ENCODE data around the gene DNAAF5. TPM values are rescaled to one million over a fixed set of nuclear protein-coding genes. Genes with fewer than 3 reads are reported as not detected.

Gene DNAAF5
- total and polyA plus RNA-seq, 2 experiments from 2014 or later = 19.0 to 23.5 TPM

DNA sequence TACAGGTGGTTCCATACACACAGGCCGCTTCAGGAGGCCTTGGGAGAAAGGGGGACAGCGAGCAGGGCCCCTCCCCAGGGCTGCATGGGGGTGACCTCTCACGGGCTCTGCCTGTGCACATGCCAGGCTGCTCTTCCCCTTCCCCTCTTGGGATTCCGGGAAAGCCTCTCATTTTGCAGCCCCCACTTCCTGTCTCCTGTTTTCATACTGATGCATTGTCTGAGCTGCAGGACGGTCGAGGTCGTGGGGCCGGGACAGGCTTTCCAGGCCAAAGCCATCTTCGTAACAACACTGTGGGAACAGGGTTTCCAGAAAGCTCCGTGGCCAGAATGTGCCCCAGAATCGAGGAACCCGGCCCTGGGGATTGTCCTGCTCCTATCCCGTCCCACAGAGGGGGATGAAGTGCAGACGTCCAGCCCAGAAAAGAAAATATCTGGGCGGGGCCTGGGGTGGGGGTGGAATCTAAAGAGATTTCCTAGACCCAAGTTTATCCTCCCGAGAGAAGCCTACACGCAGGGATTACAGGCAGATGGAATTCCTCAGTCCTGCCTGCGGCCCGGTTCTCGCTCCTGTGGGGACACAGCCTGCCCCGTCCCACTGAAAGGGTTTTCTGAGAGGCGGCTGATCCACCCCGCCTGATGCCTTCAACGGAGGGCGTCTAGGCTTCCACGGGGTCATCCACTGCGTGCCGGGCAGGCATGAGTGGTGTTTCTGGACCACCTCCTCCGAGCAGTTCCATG is 29.5 kb upstream of the DNAAF5 start:
- 88% methylated on average over 26 of the region's 29 CpGs for WGBS (ENCODE audit: low lambda C conversion rate, missing lambda C conversion rate)
- no peaks in the 10 kb centered on the region for H3K36me3 ChIP-seq (replicated peaks; ENCODE audit: insufficient read depth, low read depth)
- no peaks in the 10 kb centered on the region for H3K9me3 ChIP-seq (ENCODE audit: low read depth)
- H3K4me3 ChIP-seq = no peak overlapping the region
- TF ChIP-seq EZH2 (IDR thresholded peaks at IDR 0.05; ENCODE audit: borderline replicate concordance) (no peak), CTCF (IDR thresholded peaks at IDR 0.05; ENCODE audit: poor library complexity) (no peak), EZH2phosphoT487 (IDR thresholded peaks at IDR 0.05; ENCODE audit: low read depth, severe bottlenecking, unreplicated experiment) (no peak)
- no peaks in the 10 kb centered on the region for H4K20me1 ChIP-seq (ENCODE audit: insufficient read depth, poor library complexity, severe bottlenecking)
- H2AFZ ChIP-seq = no peak overlapping the region
- no peak for DNase-seq (ENCODE audit: low spot score)
- H3K27ac ChIP-seq = no peak overlapping the region
- peaks cover 5% of the 10 kb centered on the region for H3K79me2 ChIP-seq
- H3K4me2 ChIP-seq = no peak overlapping the region
- H3K27me3 ChIP-seq = no peaks in the 10 kb centered on the region
- no peaks in the 10 kb centered on the region for H3K9me2 ChIP-seq (replicated peaks; ENCODE audit: insufficient read depth)
- no peaks in the 10 kb centered on the region for H3K4me1 ChIP-seq (ENCODE audit: insufficient read depth)

DNA sequence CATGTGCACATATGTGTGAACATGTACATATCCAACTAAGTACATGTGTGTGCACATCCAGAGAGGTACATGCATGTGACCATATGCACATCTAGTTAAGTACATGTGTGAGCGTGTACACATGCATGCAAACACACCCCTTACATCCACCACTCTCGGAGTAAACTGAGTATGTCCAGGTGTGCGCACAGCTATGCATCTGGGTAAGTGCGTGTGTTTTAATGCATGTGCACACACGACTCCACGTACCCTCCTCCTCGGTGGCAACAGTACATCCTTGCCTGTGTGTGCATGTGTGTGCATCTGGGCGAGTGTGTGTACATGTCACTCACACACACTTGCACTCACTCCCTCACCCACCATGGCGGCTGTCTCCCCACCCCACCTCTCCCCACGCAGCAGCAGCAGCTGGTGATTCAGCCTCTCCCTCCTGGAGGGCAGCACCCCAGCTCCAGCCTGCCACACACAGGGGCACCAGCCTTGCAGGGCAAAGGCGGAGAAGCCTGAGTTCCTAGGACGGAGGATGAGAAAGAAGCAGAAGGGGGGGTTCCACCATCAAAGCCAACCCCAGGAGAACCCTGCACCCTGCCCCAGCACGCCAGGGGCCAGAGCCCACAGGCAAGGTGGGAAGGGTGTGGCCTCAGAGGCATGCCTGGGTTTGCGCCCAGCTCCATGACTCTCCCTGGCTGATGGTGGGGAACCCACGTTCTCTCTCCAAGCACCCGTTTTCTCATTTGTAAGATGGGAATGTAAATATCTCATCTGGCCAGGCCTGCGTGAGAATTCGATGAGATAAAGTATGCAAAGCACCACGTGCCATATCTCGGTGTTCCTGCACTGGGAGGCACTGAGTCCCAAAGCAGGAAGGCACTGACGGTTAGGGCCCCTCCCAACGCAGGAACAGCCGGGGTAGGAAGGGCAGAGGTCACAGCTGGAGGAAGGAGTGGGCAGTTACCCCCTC is 27.7 kb upstream of the DNAAF5 start:
- Histone ChIP-seq H4K20me1 (ENCODE audit: insufficient read depth, poor library complexity, severe bottlenecking) (no peaks in the 10 kb centered on the region), H3K4me3 (no peak overlapping the region), H3K4me1 (ENCODE audit: insufficient read depth) (no peaks in the 10 kb centered on the region), H3K79me2 (peaks cover 8% of the 10 kb centered on the region), H2AFZ (no peak overlapping the region), H3K27me3 (no peaks in the 10 kb centered on the region), H3K9me2 (replicated peaks; ENCODE audit: insufficient read depth) (no peaks in the 10 kb centered on the region), H3K27ac (no peak overlapping the region), H3K4me2 (no peak overlapping the region), H3K9me3 (ENCODE audit: low read depth) (no peaks in the 10 kb centered on the region), H3K36me3 (replicated peaks; ENCODE audit: insufficient read depth, low read depth) (no peaks in the 10 kb centered on the region)
- TF ChIP-seq CTCF (IDR thresholded peaks at IDR 0.05; ENCODE audit: poor library complexity) = no peak
- no peak for TF ChIP-seq EZH2 (IDR thresholded peaks at IDR 0.05; ENCODE audit: borderline replicate concordance)
- TF ChIP-seq EZH2phosphoT487 (IDR thresholded peaks at IDR 0.05; ENCODE audit: low read depth, severe bottlenecking, unreplicated experiment) = no peak
- peak; percentile 1 for DNase-seq (ENCODE audit: low spot score)
- 93% methylated on average over 23 of the region's 23 CpGs for WGBS (ENCODE audit: low lambda C conversion rate, missing lambda C conversion rate)

- H3K4me3 ChIP-seq = no peak overlapping the region
- H3K36me3 ChIP-seq (replicated peaks; ENCODE audit: insufficient read depth, low read depth) = no peaks in the 10 kb centered on the region
- TF ChIP-seq CTCF (IDR thresholded peaks at IDR 0.05; ENCODE audit: poor library complexity) (no peak), EZH2phosphoT487 (IDR thresholded peaks at IDR 0.05; ENCODE audit: low read depth, severe bottlenecking, unreplicated experiment) (no peak), EZH2 (IDR thresholded peaks at IDR 0.05; ENCODE audit: borderline replicate concordance) (no peak)
- H3K9me2 ChIP-seq (replicated peaks; ENCODE audit: insufficient read depth) = no peaks in the 10 kb centered on the region
- H3K27ac ChIP-seq = no peak overlapping the region
- no peaks in the 10 kb centered on the region for H4K20me1 ChIP-seq (ENCODE audit: insufficient read depth, poor library complexity, severe bottlenecking)
- H3K79me2 ChIP-seq = peaks cover 8% of the 10 kb centered on the region
- WGBS (ENCODE audit: low lambda C conversion rate, missing lambda C conversion rate) = 89% methylated on average over 17 of the region's 17 CpGs
- DNase-seq (ENCODE audit: low spot score) = no peak
- no peak overlapping the region for H3K4me2 ChIP-seq
- H3K27me3 ChIP-seq = no peaks in the 10 kb centered on the region
- no peaks in the 10 kb centered on the region for H3K4me1 ChIP-seq (ENCODE audit: insufficient read depth)
- no peaks in the 10 kb centered on the region for H3K9me3 ChIP-seq (ENCODE audit: low read depth)
- no peak overlapping the region for H2AFZ ChIP-seq
Observed at GRCh38 chr7:699476-700170, 26.9 kb upstream of the DNAAF5 start.
